ENCODE results near the gene LSR. TPM values are rescaled to one million over a fixed set of nuclear protein-coding genes. Genes with fewer than 3 reads are reported as not detected.

LSR gene
- total RNA-seq, 2 experiments from 2014 or later: 25.5 to 25.9 TPM

- H3K36me3 Mint-ChIP-seq (ENCODE audit: low read depth): peaks cover 28% of the 10 kb centered on the region
- DNase-seq (peak; percentile 12), ATAC-seq (no peak)
- peaks cover 10% of the 10 kb centered on the region for H3K27me3 Mint-ChIP-seq (ENCODE audit: low read depth)
- ChIA-PET CTCF (interaction anchor here (1.0 to 2.1 kb wide), 4 partner anchors 11 to 207 kb away, joined by 3 to 7 read pairs (median 4); no protein-coding TSS in a partner anchor), POLR2A (no interaction called here)
- no peak overlapping the region for H3K27ac Mint-ChIP-seq
- H3K4me1 Mint-ChIP-seq (ENCODE audit: low read depth): peaks cover 35% of the 10 kb centered on the region
- H3K9me3 Mint-ChIP-seq (ENCODE audit: insufficient read depth): no peaks in the 10 kb centered on the region
- H3K4me3 Mint-ChIP-seq: no peak overlapping the region
These were observed 2.7 kb downstream of the LSR start for GRCh38 chr19:35251456-35251855.

DNA sequence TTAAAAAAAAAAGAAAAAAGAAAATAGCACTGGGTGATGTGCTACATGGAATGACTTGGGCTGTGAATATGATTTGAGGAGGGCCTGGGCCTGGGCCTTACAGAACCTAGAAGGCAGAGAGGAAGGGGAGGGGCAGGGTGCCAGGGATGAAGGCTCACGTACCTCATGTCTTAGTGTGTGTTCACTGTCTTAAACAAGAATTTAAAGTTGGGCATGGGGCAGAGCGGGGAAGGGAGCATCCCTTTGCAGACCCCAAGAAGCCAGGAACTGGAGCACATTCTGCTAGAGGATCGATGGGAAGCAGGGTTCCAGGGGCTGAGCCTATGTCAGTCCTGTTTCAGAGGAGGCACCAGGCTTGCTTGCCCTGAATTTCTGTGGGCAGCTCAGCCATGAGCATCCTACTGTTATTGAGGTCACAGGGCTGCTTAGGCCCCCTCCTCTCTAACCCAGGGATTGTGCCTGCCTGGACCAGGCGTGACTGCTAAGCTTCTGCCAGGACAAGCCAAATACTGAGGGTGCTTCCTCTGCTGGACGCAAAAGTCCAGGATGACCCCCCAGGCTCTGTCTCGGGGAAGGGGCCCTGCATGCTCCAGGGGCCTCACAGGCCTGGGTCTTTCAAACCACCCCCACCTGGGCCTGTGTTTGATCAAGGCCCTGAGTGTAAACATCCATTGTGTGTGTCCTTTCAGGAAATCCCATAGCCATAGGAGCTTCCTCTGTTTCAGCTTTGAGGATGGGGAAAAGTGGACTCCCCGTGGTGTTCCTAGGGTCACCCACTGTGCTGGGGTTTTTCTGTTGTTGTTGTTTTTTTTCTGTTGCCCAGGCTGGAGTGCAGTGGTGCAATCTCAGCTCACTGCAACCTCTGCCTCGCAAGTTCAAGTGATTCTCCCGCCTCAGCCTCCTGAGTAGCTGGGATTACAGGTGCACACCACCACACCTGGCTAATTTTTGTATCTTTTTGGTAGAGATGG is 4.8 kb downstream of the LSR start:
- Mint-ChIP-seq H3K27me3 (ENCODE audit: low read depth) (no peaks in the 10 kb centered on the region), H3K9me3 (ENCODE audit: insufficient read depth) (no peaks in the 10 kb centered on the region), H3K4me3 (no peak overlapping the region), H3K4me1 (ENCODE audit: low read depth) (peaks cover 36% of the 10 kb centered on the region), H3K27ac (no peak overlapping the region), H3K36me3 (ENCODE audit: low read depth) (peaks cover 28% of the 10 kb centered on the region)
- ATAC-seq (no peak), DNase-seq (no peak)
- ChIA-PET CTCF (no interaction called here), POLR2A (interaction anchor here (1.0 kb wide), 1 partner anchor 8 kb away, joined by 3 read pairs; no protein-coding TSS in a partner anchor)

DNA sequence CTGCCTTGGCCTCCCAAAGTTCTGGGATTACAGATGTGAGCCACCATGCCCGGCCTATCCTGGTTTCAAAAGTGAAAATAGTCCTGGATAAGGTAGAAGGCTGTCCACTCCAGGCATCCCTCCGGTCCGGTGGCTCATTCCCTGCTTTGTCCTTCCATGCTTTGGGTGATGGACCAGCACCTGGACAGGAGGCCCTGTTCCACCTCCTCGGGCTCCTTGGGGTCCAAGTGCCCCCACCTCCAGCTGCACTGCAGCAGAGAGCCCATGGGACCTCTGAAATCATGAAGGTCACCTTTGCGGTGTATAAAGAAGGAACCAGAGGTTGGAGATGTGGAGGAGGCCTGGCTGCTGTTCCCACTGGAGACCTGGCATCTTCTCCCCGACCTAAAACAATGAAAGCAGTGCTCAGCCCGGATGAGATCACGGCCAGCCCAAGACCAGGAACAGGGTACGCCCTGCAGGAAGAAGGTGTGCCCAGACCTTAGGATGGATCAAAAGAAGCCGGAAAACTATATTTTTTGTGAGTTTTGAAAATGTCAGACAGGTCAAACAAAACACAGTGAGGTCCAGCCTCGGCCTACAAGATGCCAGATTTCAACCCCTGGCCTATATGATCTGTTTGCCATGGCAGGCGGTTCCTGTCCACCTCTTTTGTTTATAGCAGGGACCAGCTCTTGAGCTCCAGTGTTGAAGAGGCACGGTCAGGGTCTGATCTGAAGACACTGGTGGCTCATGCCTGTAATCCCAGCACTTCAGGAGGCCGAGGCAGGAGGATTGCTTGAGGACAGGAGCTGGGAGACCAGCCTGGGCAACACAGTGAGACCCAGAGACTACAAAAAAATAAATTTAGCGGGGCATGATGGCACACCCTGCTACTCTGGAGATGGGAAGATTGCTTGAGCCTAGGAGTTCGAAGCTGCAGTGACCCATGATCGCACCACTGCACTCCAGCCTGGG is 5.8 kb downstream of the LSR start:
- Mint-ChIP-seq H3K9me3 (ENCODE audit: insufficient read depth) (no peaks in the 10 kb centered on the region), H3K4me3 (no peak overlapping the region), H3K4me1 (ENCODE audit: low read depth) (peaks cover 26% of the 10 kb centered on the region), H3K36me3 (ENCODE audit: low read depth) (peaks cover 25% of the 10 kb centered on the region), H3K27me3 (ENCODE audit: low read depth) (no peaks in the 10 kb centered on the region), H3K27ac (no peak overlapping the region)
- POLR2A ChIA-PET: interaction anchor here (1.2 kb wide), 2 partner anchors 10 to 22 kb away, joined by 3 read pairs; no protein-coding TSS in a partner anchor
- ATAC-seq (no peak), DNase-seq (no peak)
- CTCF ChIA-PET: interaction anchor here (1.2 kb wide), 1 partner anchor 14 kb away, joined by 3 read pairs; no protein-coding TSS in a partner anchor

- Mint-ChIP-seq H3K4me1 (ENCODE audit: low read depth) (peaks cover 12% of the 10 kb centered on the region), H3K4me3 (no peak overlapping the region), H3K27ac (no peak overlapping the region), H3K9me3 (ENCODE audit: insufficient read depth) (no peaks in the 10 kb centered on the region), H3K36me3 (ENCODE audit: low read depth) (peaks cover 15% of the 10 kb centered on the region), H3K27me3 (ENCODE audit: low read depth) (no peaks in the 10 kb centered on the region)
- POLR2A ChIA-PET: no interaction called here
- CTCF ChIA-PET: interaction anchor here (1.5 to 1.6 kb wide), 2 partner anchors 63 to 189 kb away, joined by 3 to 5 read pairs; no protein-coding TSS in a partner anchor
- DNase-seq: no peak
- no peak for ATAC-seq
These were observed 7.8 kb downstream of the LSR start for GRCh38 chr19:35256566-35256965.

- peaks cover 12% of the 10 kb centered on the region for H3K4me1 Mint-ChIP-seq (ENCODE audit: low read depth)
- POLR2A ChIA-PET: no interaction called here
- H3K27me3 Mint-ChIP-seq (ENCODE audit: low read depth): no peaks in the 10 kb centered on the region
- peaks cover 13% of the 10 kb centered on the region for H3K36me3 Mint-ChIP-seq (ENCODE audit: low read depth)
- CTCF ChIA-PET: interaction anchor here (1.5 to 1.6 kb wide), 2 partner anchors 64 to 190 kb away, joined by 3 to 5 read pairs; no protein-coding TSS in a partner anchor
- no peaks in the 10 kb centered on the region for H3K9me3 Mint-ChIP-seq (ENCODE audit: insufficient read depth)
- no peak for ATAC-seq
- H3K4me3 Mint-ChIP-seq: no peak overlapping the region
- DNase-seq: no peak
- no peak overlapping the region for H3K27ac Mint-ChIP-seq
These were observed 8.3 kb downstream of the LSR start for GRCh38 chr19:35257113-35257461.

DNA sequence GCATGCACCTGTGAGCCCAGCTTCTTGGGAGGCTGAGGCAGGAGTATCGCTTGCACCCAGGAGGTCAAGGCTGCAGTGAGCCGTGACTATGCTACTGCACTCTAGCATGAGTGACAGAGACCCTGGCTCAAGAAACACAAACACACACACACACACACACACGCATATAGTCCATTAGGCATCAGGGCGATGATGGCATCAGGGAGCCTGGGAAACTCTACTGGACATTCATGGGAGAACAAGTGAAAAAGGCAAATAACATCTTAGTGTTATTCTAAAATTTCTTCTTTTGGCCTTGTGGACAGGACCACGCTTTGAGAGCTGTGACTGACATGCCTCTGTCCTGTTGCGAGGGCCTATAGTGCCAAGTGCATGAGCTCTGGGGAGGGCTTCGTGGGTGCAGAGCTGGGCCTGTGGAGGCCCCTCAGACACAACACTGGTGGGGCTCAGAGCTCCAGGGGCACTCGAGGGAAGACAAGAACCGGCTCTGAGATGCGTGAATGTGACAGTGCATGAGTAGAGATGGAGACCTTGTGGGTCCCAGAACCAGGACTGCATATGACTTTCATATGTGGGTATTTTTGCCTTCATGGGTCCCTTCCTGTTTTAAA is 12.0 kb downstream of the LSR start:
- peak overlapping the region; percentile 53 for H3K27ac Mint-ChIP-seq
- no peak for DNase-seq
- POLR2A ChIA-PET: no interaction called here

DNA sequence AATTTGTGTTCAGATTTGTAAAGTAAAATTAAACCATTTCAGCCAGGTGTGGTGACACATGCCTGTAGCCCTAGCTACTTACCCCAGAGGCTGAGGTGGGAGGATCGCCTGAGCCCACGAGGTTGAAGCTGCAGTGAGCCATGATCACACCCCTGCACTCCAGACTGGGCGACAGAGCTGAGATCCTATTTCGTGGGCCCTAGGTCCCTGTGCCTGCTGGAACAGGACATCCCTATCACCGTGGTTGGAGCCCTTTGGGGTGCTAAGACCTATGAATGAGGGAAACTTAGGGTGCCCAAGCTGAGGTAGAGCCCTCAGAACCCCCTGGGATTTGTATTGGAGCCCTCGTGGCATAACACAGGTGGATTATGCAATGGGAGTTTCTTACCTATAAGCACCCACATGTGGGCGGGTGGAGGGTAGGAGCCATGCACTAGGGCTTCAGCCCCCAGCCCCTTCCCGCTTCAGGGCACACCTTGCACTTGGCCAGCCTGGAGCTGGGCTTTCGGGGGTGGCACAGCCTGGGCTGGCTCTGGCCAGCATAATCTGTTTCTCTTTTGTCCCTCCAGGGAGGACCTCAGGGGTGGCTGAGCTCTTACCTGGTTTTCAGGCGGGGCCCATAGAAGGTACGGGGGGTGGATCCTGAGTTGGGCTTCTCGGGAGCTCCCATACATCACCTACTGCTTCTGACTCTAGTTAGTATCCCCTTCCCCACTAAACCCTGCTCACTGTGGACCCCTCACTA is 12.7 kb downstream of the LSR start:
- ChIA-PET POLR2A (interaction anchor here (0.9 kb wide), 1 partner anchor 8 kb away, joined by 3 read pairs; no protein-coding TSS in a partner anchor), CTCF (interaction anchor here (0.6 kb wide), 1 partner anchor 107 kb away, joined by 5 read pairs; the partner anchor contains the start of gene FXYD5)
- H3K4me1 Mint-ChIP-seq (ENCODE audit: low read depth): peaks cover 27% of the 10 kb centered on the region
- DNase-seq: no peak
- H3K27me3 Mint-ChIP-seq (ENCODE audit: low read depth): no peaks in the 10 kb centered on the region
- H3K9me3 Mint-ChIP-seq (ENCODE audit: insufficient read depth): no peaks in the 10 kb centered on the region
- H3K4me3 Mint-ChIP-seq: no peak overlapping the region
- H3K36me3 Mint-ChIP-seq (ENCODE audit: low read depth): peaks cover 18% of the 10 kb centered on the region
- ATAC-seq: no peak
- peak overlapping the region; percentile 53 for H3K27ac Mint-ChIP-seq

More for the DNA sequence above, 12.0 kb downstream of the LSR start:
- Mint-ChIP-seq H3K27me3 (ENCODE audit: low read depth) (no peaks in the 10 kb centered on the region), H3K36me3 (ENCODE audit: low read depth) (peaks cover 11% of the 10 kb centered on the region), H3K4me3 (no peak overlapping the region), H3K9me3 (ENCODE audit: insufficient read depth) (no peaks in the 10 kb centered on the region), H3K4me1 (ENCODE audit: low read depth) (peaks cover 21% of the 10 kb centered on the region)
- CTCF ChIA-PET: interaction anchor here (0.6 kb wide), 1 partner anchor 107 kb away, joined by 5 read pairs; the partner anchor contains the start of gene FXYD5
- ATAC-seq: no peak

GRCh38 chr19:35262101-35262761 is 13.4 kb downstream of the LSR start:
- no peak for DNase-seq
- peaks cover 20% of the 10 kb centered on the region for H3K36me3 Mint-ChIP-seq (ENCODE audit: low read depth)
- H3K4me3 Mint-ChIP-seq: no peak overlapping the region
- POLR2A ChIA-PET: interaction anchor here (0.9 kb wide), 1 partner anchor 9 kb away, joined by 3 read pairs; no protein-coding TSS in a partner anchor
- H3K4me1 Mint-ChIP-seq (ENCODE audit: low read depth): peaks cover 26% of the 10 kb centered on the region
- no peaks in the 10 kb centered on the region for H3K27me3 Mint-ChIP-seq (ENCODE audit: low read depth)
- no peak for ATAC-seq
- no peak overlapping the region for H3K27ac Mint-ChIP-seq
- CTCF ChIA-PET: no interaction called here
- H3K9me3 Mint-ChIP-seq (ENCODE audit: insufficient read depth): no peaks in the 10 kb centered on the region

- DNase-seq: no peak
- ChIA-PET POLR2A (interaction anchor here (0.9 to 1.3 kb wide), 4 partner anchors 9 to 111 kb away, joined by 3 to 4 read pairs (median 4); no protein-coding TSS in a partner anchor), CTCF (interaction anchor here (0.9 to 2.0 kb wide), 6 partner anchors 58 to 198 kb away, joined by 3 to 11 read pairs (median 3); no protein-coding TSS in a partner anchor)
- H3K36me3 Mint-ChIP-seq (ENCODE audit: low read depth): peaks cover 24% of the 10 kb centered on the region
- no peak overlapping the region for H3K27ac Mint-ChIP-seq
- H3K4me1 Mint-ChIP-seq (ENCODE audit: low read depth): peaks cover 21% of the 10 kb centered on the region
- no peak overlapping the region for H3K4me3 Mint-ChIP-seq
- no peaks in the 10 kb centered on the region for H3K27me3 Mint-ChIP-seq (ENCODE audit: low read depth)
- no peaks in the 10 kb centered on the region for H3K9me3 Mint-ChIP-seq (ENCODE audit: insufficient read depth)
- no peak for ATAC-seq
These were observed 15.7 kb downstream of the LSR start for GRCh38 chr19:35264268-35265125.

Measured in activated CD8-positive, alpha-beta T cell treated with anti-CD3 and anti-CD28 coated beads, Interleukin-2, amount 10 ng/mL, durations not matched to agents 7 days and 5 days (primary cell).